Coronary artery (tissue), 2 donors: ENCODE measurements around the gene ATP6V0E2.

Experiments used
- DNase-seq: peaks from one replicate; pipeline ENCODE4 v3.0.0-alpha.2; 2017; ENCODE audit warnings: low spot score
- H3K27ac ChIP-seq, 2 donors: fragments of 200-600 bp; sonication (generic); one replicate each; pipeline ENCODE4 v1.5.1; 2016 to 2019
- H3K4me3 ChIP-seq: fragments of 200-600 bp; sonication (generic); 2 replicates; pipeline ENCODE4 v1.5.1; 2016; ENCODE audit warnings: mild to moderate bottlenecking, moderate library complexity
- TF ChIP-seq, protein P1 (sequence below): fragments of 200-600 bp; sonication (generic); IDR thresholded peaks from one replicate; pipeline ENCODE4 v1.5.1; 2019; ENCODE audit warnings: antibody characterized with exemption

The ATP6V0E2 gene

DNA sequence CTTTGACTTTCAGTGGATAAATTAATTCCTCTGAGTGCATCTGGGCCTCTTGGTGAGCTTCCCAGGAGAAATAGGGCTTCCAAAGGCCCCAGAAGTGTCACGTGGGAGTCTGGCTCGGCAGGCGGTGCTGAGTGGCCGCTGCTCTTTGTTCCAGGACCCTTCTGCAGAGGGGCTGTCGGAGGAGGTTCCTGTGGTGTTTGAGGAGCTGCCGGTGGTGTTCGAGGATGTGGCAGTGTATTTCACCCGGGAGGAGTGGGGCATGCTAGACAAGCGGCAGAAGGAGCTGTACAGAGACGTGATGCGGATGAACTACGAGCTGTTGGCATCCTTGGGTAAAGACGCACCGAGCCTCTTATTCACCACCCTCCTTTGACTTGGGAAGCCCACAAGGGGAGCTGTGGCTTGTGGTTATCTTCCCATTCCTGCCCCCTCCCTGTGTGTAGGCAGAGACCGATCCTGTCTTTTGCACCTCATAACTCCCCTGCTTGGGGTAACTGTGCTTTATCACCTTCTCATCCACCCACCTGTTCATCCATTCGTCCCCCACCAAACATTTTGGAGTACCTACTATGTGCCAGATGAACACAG, 23.7 kb upstream of the ATP6V0E2 start:
- no peak for DNase-seq
- no peak overlapping the region for H3K27ac ChIP-seq
- TF ChIP-seq, protein P1, sequence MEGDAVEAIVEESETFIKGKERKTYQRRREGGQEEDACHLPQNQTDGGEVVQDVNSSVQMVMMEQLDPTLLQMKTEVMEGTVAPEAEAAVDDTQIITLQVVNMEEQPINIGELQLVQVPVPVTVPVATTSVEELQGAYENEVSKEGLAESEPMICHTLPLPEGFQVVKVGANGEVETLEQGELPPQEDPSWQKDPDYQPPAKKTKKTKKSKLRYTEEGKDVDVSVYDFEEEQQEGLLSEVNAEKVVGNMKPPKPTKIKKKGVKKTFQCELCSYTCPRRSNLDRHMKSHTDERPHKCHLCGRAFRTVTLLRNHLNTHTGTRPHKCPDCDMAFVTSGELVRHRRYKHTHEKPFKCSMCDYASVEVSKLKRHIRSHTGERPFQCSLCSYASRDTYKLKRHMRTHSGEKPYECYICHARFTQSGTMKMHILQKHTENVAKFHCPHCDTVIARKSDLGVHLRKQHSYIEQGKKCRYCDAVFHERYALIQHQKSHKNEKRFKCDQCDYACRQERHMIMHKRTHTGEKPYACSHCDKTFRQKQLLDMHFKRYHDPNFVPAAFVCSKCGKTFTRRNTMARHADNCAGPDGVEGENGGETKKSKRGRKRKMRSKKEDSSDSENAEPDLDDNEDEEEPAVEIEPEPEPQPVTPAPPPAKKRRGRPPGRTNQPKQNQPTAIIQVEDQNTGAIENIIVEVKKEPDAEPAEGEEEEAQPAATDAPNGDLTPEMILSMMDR, result no peak
- no peak overlapping the region for H3K4me3 ChIP-seq

DNA sequence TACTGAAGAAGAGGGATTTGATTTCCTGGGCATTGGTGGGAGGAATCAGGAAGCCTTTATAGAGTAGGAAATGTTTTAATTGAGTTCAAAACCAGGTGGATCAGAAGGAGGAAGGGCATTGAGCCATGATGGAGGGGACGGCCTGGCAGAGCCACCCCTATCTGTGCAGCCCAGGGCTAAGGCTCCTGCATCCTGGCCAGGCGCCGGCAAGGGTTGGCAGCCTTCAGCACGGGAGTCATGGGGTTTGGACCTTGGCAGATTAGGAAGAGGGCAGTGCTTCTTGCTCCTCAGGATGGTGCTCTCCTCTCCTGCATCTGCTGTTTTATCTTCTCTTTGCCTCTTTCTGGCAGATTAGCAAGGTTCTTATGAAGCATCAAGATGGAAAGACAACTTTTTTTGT, 23.1 kb upstream of the ATP6V0E2 start:
- no peak for DNase-seq
- no peak overlapping the region for H3K4me3 ChIP-seq
- TF ChIP-seq, protein P1, result no peak
- no peak overlapping the region for H3K27ac ChIP-seq

DNA sequence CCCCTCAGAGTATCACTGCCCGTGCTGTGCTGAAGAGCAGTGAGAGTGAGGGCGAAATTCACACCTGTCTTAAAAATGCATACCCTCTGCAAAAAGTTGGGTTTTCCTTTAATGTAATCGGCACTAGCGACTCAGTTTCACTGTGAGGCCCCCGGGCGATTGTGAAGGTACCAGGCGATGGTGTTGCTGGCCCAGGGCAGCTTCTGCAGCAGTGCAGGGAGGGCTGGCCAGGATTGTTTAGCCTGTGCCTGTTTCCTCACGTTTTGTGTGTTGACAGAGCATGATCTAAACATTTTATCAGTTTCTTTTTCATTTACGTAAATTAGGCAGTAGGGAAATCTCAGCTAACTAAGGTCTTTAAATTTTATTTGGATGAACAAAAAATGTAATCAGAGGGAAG, 22.3 kb upstream of the ATP6V0E2 start:
- DNase-seq, result no peak

DNA sequence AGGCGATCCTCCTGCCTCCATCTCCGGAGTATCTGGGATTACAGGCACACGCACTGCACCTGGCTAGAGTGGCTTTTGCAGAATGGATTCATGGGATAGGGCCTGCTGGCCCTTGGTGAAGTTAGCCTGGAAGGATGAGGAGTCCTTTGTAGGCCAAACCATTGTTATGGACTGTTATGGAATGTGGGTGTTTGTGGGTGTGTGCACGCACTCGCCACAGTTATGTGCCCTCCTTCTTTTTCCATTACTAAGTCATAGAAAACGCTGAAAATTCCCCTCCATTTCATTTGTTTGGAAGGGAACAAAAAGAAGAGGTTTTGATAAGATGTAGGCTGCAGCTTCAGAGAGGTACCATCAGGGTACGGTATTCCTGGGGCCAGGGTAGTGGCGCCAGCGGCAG, 20.6 kb upstream of the ATP6V0E2 start:
- H3K27ac ChIP-seq, result no peak overlapping the region
- no peak overlapping the region for H3K4me3 ChIP-seq
- DNase-seq, result no peak
- TF ChIP-seq, protein P1, result no peak

More for the DNA sequence above, 22.3 kb upstream of the ATP6V0E2 start:
- Histone ChIP-seq H3K4me3 (no peak overlapping the region), H3K27ac (no peak overlapping the region)
- TF ChIP-seq, protein P1, result no peak

DNA sequence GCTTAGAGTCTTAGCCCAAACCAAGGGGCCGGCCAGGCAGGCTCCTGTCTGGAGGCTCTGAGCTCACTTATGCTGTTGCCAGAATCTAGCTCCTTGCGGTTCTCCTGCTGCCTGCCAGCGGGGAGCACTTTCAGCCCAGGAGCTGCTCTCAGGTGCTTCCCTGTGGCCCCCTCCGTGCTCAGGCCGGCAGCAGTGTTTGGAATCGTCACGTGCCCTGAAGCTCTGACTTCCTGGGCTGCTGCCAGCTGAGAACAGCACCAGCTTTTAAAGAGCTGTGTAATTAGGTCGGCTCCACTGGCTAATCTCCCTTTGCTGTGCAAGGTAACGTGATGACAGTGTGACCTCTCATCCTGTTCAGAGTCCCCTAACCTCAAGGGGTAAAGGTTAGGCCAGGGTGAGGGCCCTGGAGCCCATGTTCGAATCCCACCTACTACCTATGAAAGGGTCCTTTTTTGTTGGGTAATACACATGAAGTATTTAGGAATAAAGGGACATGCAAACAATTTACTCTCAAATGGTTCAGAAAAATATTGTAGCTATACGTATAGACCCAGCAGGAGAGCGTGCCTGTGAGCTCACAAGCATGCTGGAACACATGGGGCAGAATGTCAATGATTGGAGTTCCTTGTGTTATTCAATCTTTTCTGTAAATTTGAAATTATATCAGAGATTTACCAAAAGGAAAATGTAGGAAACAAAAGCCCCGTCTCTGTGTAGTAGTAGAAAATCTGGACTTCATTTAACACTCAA, 19.0 kb upstream of the ATP6V0E2 start:
- DNase-seq, result no peak
- TF ChIP-seq, protein P1, result no peak

DNA sequence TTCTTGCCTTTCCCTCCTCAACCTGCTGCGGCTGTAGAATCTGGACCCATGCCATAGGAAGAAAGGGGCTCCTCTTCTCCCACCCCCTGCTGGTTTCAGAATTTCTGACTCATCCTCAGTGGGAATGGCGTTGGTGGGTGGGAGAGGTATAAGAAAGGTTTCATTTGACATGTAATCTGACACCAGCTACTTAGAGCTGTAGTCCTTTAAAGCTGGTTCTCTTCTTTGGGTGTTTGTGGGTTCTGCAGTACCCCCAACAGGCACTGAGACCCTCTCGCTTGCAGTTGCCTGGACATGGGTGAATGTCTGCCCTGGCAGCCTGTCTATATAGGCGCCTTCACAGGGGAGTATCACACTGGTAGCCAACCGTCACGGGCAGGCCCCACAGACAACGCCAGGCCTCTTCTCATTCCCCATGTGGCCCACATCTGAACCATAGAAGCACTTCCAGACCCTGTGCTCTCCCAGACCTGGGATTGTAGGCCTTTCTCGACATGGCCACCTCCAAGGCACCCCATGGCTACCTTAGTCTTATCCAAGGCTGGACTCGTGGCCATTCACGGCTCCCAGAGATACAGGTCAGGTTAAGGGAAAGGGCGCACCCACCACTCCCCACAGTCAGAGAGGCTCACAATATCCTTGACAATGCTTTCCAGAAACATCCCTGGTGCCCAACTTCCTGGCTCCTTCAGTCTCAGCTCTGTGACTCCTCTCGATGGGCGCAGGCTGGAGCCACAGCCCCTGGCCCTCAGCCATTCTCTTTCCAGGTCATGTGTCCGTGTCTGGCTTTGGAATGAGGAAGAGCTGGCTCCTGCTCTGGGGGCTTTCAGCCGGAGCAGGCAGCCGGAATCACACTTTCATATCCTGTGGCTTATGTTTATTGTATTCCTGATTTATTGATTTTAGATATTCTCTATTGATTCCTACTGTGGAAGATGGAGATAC, 18.1 kb upstream of the ATP6V0E2 start:
- Histone ChIP-seq H3K4me3 (no peak overlapping the region), H3K27ac (no peak overlapping the region)
- no peak for DNase-seq
- TF ChIP-seq, protein P1, result no peak

More for the DNA sequence above, 19.0 kb upstream of the ATP6V0E2 start:
- Histone ChIP-seq H3K4me3 (no peak overlapping the region), H3K27ac (no peak overlapping the region)
